ENCODE measurements around the gene TAS1R2. TPM values are rescaled to one million over a fixed set of nuclear protein-coding genes. Genes with fewer than 3 reads are reported as not detected.

TAS1R2 gene
- total and polyA plus RNA-seq, 2 of the 8 experiments (the other 6 are each of a cell fraction or from before 2014, with no cell fraction given) = not detected

DNA sequence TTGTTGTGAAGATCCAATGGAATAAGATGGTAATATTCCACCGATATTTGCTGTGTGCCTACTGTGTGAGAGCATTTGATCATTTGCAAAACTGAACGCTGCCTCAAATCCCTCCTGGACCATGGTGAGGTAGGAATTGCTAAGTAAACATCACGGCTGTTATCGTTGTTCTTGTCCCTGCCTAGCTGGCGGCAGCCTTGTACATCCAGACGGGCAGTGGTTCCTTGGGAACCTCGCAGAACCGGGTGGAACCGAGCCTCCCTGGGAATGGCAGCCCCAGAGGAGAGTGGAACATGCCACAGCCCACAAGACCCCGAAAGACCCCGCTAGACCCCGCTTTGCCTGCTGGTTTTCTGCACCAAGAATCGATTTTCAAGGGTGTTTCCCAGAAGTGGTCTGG, 60.9 kb downstream of the TAS1R2 start (continued):
- TF ChIP-seq RAD21 (IDR thresholded peaks at IDR 0.05 in 1 of 2, conservative IDR thresholded peaks at IDR 0.05 in 1 of 2; ENCODE audit: low read depth in 2 of 2, low read length in 2 of 2) (no peak), SIX5 (IDR thresholded peaks at IDR 0.05; ENCODE audit: low read depth, low read length) (no peak), TAF7 (optimal IDR thresholded peaks at IDR 0.05; ENCODE audit: borderline replicate concordance, low read depth, low read length) (no peak)
